Astrocyte of the cerebellum (primary cell): Measurements from ENCODE around the gene SERTAD2.

Source experiments
- DNase-seq: peaks from one replicate; pipeline ENCODE4 v3.0.0-alpha.2; 2011; ENCODE audit warnings: low read depth
- H3K4me3 ChIP-seq: 2 replicates; pipeline ENCODE4 v1.5.1; 2011; ENCODE audit warnings: mild to moderate bottlenecking, low read depth, low read length, moderate library complexity
- CTCF ChIP-seq: IDR thresholded peaks from 2 replicates; pipeline ENCODE4 v1.5.1; 2012; ENCODE audit warnings: low read length, low read depth, moderate library complexity, mild to moderate bottlenecking; ENCODE audit errors: missing control alignments
- in situ Hi-C: cut with HindIII; loops from 2 replicates; pipeline ENCODE4 v1.10.0; 2017; ENCODE audit warnings: low sequenced_read_pairs

The SERTAD2 gene

GRCh38 chr2:64675860-64676259 is 22.1 kb upstream of the SERTAD2 start:
- no peak for DNase-seq

GRCh38 chr2:64672708-64673107 is 19.0 kb upstream of the SERTAD2 start:
- H3K4me3 ChIP-seq = no peak overlapping the region
- no peak for TF ChIP-seq CTCF
- DNase-seq = no peak
- in situ Hi-C loops = no loop called here

More at GRCh38 chr2:64675860-64676259, 22.1 kb upstream of the SERTAD2 start:
- no peak for TF ChIP-seq CTCF
- in situ Hi-C loops = no loop called here
- no peak overlapping the region for H3K4me3 ChIP-seq

GRCh38 chr2:64670047-64670446 is 16.3 kb upstream of the SERTAD2 start:
- no peak for DNase-seq
- in situ Hi-C loops = no loop called here
- TF ChIP-seq CTCF = no peak
- H3K4me3 ChIP-seq = no peak overlapping the region

- DNase-seq = no peak
- no peak overlapping the region for H3K4me3 ChIP-seq
- in situ Hi-C loops = no loop called here
- no peak for TF ChIP-seq CTCF
Measured at GRCh38 chr2:64669288-64669687, 15.6 kb upstream of the SERTAD2 start.

GRCh38 chr2:64668542-64668941 is 14.8 kb upstream of the SERTAD2 start:
- in situ Hi-C loops = no loop called here
- DNase-seq = no peak
- no peak for TF ChIP-seq CTCF
- H3K4me3 ChIP-seq = no peak overlapping the region

- TF ChIP-seq CTCF = no peak
- DNase-seq = no peak
- no peak overlapping the region for H3K4me3 ChIP-seq
- in situ Hi-C loops = no loop called here
Measured at GRCh38 chr2:64667535-64667934, 13.8 kb upstream of the SERTAD2 start.
